ENCODE data around the gene ARF1.

- TF ChIP-seq, protein P1, sequence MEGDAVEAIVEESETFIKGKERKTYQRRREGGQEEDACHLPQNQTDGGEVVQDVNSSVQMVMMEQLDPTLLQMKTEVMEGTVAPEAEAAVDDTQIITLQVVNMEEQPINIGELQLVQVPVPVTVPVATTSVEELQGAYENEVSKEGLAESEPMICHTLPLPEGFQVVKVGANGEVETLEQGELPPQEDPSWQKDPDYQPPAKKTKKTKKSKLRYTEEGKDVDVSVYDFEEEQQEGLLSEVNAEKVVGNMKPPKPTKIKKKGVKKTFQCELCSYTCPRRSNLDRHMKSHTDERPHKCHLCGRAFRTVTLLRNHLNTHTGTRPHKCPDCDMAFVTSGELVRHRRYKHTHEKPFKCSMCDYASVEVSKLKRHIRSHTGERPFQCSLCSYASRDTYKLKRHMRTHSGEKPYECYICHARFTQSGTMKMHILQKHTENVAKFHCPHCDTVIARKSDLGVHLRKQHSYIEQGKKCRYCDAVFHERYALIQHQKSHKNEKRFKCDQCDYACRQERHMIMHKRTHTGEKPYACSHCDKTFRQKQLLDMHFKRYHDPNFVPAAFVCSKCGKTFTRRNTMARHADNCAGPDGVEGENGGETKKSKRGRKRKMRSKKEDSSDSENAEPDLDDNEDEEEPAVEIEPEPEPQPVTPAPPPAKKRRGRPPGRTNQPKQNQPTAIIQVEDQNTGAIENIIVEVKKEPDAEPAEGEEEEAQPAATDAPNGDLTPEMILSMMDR (IDR thresholded peaks at IDR 0.05; ENCODE audit: control extremely low read depth in 1 of 3, insufficient read depth in 1 of 3, low read depth in 1 of 3, low read length in 3 of 3), result no peak
- TF ChIP-seq POLR2A (IDR thresholded peaks at IDR 0.05; ENCODE audit: control extremely low read depth in 1 of 2, low read depth in 2 of 2, low read length in 2 of 2) (no peak), SIN3A (conservative IDR thresholded peaks at IDR 0.05 in 1 of 2, IDR thresholded peaks at IDR 0.05 in 1 of 2; ENCODE audit: low read depth in 1 of 2, low read length in 2 of 2) (no peak), HDAC2 (IDR thresholded peaks at IDR 0.05; ENCODE audit: borderline replicate concordance in 1 of 2, low read depth in 2 of 2, low read length in 2 of 2) (no peak), TAF1 (IDR thresholded peaks at IDR 0.05; ENCODE audit: low read depth, low read length) (no peak), TEAD4 (IDR thresholded peaks at IDR 0.05; ENCODE audit: low read depth, low read length) (no peak), ASH2L (IDR thresholded peaks at IDR 0.05; ENCODE audit: low read length) (no peak), POU5F1 (IDR thresholded peaks at IDR 0.05; ENCODE audit: low read depth, low read length) (no peak), RFX5 (IDR thresholded peaks at IDR 0.05; ENCODE audit: borderline replicate concordance, low read depth, low read length) (no peak), MAFK (IDR thresholded peaks at IDR 0.05; ENCODE audit: low read depth, low read length) (no peak), NRF1 (IDR thresholded peaks at IDR 0.05; ENCODE audit: low read depth, low read length) (no peak), EZH2 (IDR thresholded peaks at IDR 0.05; ENCODE audit: low read depth, low read length, severe bottlenecking) (no peak)
- TF ChIP-seq, protein P2, sequence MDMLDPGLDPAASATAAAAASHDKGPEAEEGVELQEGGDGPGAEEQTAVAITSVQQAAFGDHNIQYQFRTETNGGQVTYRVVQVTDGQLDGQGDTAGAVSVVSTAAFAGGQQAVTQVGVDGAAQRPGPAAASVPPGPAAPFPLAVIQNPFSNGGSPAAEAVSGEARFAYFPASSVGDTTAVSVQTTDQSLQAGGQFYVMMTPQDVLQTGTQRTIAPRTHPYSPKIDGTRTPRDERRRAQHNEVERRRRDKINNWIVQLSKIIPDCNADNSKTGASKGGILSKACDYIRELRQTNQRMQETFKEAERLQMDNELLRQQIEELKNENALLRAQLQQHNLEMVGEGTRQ (IDR thresholded peaks at IDR 0.05; ENCODE audit: low read length), result no peak
Observed at GRCh38 chr1:228134591-228134990, 52.1 kb downstream of the ARF1 start.
